HG03196 (cell line): ENCODE measurements around the gene GFM2.
"Not testable (repeated sequence)": the region's sequence is repeated elsewhere in the genome, so short reads cannot be mapped to it uniquely, and the experiment has no call there.

Source experiments
- ATAC-seq: cut with Tn5 transposase; IDR thresholded peaks from one replicate; pipeline ENCODE4 v1.9.1; 2021; ENCODE audit not compliant: unreplicated experiment

GFM2 gene

DNA sequence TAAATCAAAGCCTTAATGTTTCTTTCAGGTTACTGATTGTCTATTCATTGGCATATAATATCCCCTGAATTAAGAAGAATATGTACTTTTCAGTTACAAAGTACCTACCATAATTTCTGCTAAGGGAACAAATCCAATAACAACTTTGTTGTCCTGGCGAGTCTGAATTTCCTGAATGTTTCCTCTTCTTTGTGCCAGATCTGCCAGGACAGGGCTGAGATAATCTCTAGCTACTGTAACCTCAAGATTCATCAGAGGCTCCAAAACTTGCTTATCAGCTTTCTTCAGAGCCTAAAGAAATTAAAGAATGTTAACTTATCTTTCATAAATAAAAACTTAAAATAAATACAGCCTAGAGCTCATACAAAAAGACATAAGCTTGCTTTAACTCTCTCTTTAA is 44.6 kb downstream of the GFM2 start:
- no peak for ATAC-seq

DNA sequence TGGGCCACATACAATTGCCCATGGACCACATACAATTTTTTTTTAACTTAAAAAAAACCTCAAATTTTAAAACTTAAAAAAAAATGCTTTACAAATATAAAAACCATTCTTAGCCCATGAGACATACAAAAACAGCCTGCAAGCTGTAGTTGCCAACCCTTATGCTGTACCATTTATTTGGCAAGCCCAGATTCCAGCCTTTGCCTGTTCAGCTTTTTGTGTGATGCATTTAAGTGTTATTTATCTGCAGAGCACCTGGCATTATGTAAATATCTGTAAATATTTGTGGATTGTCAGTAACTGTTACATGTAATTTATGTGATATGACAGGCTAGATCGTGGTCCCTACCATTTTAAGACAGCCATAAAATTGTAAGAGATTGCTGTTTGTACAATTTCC is 49.3 kb downstream of the GFM2 start:
- no peak for ATAC-seq

DNA sequence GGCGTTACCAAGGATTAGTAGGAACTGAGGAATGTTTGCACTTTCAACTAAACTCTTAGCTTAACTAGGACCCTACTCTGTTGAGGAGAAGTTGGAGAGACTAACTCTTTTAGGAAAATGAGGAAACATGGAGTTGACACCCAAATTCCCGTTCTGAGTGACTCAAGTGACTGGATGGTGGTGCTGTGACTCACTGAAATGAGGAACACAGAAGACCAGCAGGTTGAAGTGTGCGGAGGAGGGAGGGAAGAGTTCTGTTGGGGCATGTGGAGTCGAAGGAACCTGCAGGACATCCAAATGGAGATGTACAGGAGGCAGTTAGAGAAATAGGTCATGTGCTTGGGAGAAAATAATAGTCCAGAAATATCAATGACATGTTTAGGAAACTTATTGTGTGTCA is 73.7 kb downstream of the GFM2 start:
- no peak for ATAC-seq

GRCh38 chr5:74686962-74687751 is 79.8 kb downstream of the GFM2 start:
- no peak for ATAC-seq

DNA sequence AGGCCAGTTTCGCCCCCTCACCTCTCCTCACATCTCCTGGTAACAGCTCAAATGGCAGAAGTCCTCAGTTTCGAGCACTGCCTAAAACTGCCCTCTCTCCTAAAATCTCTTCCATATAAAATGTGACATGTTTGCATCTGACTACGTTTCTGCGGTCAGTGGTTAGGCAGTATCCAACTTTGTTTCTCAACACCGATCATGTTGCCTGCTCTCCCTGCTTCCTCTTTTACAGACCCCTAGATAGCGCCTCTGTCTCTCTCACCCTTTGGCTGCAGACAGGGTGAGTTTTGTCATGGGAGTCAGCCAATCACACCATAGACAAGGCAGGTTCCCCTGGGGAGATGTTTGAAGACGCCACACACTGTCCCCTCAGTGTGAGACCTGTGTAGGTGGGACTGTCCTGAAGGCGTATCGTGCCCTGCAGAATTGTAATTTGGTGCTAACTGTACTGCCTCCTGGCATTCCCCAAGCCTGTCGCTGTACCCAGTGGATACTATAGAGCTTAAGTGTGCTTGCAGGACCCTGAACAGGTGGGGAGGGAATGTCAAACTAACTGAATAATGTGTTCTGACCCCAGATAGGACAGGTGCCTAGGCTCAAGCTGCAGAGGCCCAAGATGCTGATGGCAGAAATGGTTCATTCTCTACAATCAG is 80.8 kb downstream of the GFM2 start:
- ATAC-seq, result peak; percentile 51

DNA sequence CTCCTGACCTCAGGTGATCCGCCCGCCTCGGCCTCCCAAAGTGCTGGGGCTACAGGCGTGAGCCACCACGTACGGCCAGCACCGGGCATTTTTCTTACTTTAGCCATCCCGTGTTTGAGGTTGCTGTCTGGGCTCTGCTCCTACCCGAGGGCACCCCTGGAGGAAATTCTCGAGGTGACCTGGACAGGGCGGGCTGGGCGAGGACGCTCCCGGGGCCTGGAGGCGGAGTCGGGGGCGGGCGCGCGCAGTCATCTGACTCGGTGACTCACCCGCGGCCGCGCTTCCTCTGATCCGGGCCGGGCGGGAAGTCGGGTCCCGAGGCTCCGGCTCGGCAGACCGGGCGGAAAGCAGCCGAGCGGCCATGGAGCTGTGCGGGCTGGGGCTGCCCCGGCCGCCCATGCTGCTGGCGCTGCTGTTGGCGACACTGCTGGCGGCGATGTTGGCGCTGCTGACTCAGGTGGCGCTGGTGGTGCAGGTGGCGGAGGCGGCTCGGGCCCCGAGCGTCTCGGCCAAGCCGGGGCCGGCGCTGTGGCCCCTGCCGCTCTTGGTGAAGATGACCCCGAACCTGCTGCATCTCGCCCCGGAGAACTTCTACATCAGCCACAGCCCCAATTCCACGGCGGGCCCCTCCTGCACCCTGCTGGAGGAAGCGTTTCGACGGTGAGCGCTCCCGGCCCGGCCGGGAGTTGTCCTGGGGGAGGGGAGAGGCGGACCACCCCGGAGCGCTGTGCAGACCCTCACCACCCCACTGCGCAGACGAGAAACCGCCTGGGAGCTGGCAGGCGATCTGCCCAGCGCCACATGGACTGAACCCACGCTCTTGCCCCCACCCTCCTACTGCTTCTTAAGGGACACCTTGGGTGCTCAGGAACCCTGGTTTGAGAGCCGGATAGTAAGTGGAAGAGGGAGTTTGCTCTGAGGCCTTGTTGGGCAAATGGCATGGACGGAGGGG is 81.7 kb downstream of the GFM2 start, which contains the start of gene HEXB:
Gene HEXB (plus strand): TSS at position 334 of the 952 bp plus-strand sequence. CDS start 28 bp downstream, at position 362.
- peak; percentile 73 for ATAC-seq

DNA sequence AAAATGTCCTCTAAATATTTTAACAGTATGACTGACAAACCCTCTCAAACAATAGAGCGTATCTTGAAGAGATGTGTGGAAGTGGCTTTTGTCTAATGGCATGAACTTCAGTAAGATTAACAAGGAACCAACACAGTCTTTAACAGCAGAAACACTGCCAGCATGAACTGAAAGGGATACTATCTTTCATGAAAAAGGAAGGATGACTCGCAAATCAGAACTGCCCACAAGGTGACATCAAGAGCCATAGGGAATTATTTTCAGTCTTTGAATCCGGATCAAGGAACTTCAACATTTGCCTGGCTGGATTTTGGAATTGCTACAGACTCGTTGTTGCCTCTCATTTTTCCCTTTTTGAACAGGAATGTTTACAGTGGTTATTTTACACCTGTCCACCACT is 87.0 kb downstream of the GFM2 start:
- ATAC-seq, result no peak

DNA sequence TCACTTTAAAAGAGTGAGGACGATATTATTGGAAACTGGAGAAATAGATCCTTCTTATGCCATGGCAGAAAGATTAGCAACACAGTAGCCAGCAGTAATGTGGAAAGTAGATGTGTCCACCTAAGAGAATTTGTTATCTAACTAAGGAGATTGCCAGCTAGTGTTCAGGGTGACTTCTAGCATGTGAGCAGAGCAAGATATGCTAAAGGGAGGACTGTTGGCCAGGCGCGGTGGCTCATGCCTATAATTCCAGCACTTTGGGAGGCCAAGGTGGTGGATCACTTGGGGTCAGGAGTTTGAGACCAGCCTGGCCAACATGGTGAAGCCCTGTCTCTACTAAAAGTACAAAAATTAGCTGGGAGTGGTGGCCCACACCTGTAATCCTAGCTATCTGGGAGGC is 87.6 kb downstream of the GFM2 start:
- not testable (repeated sequence) for ATAC-seq

DNA sequence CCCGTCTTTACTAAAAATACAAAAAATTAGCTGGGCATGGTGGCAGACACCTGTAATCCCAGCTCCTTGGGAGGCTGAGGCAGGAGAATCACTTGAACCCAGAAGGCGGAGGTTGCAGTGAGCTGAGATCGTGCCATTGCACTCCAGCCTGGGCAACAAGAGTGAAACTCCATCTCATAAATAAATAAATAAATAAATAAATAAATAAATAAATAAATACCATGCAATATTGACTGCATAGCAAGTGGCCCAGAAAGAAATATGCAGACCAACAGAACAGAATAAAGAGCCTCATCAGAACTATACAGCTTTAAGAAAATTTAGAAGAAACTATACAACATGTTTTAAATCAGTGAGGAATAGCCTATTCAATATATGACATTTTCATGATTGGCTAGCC is 88.8 kb downstream of the GFM2 start:
- ATAC-seq, result not testable (repeated sequence)

DNA sequence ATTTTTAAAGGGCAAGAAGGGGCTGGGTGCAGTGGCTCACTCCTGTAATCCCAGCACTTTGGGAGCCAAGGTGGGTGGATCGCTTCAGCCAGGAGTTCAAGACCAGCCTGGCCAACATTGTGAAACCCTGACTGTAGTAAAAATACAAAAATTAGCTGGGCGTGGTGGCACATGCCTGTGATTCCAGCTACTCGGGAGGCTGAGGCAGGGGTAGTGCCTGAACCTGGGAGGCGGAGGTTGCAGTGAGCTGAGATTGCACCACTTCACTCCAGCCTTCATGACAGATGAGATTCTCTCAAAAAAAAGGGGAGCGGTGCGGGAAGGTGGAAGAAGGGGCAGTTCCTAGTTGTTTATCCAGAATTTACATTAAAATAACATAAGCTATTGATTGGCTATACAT is 90.5 kb downstream of the GFM2 start:
- not testable (repeated sequence) for ATAC-seq

- no peak for ATAC-seq
Observed at GRCh38 chr5:74673011-74673790, 93.7 kb downstream of the GFM2 start.

DNA sequence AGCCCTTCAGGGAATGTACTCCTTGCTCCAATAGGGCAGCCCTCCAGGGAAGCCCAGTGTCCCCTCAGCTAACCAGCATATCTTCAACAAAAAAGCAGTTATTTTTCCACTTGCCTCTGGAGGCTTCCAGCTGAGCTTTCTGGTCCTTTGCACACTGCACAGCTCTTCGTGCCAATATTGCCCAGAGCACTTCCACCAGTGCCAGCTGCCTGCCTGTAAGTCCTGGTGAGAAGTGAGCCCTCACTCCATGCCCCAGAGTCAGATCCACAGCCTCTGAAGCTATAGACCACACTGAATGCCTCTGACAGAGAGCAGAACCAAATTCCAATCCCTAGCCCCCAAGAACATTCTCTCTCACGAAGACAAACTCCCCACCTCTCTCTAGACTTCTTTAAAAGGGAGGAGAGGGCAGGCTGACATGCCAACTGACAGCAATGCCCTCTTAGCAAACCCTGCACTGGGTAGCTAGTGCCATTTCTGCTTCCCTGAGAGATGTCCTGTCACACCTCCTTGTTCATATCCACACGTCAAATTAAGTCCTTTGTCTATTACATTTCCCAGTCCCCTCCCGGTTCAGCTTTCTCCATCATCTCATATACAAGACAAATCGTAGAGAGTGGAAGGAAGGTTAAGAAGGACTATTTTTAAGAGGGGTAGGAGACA is 94.6 kb downstream of the GFM2 start:
- no peak for ATAC-seq
